Neuron (in vitro differentiated cells): Measurements from ENCODE around the gene DES.

Experiments
- H2AFZ ChIP-seq: one replicate; pipeline ENCODE4 v1.6.1; 2013; ENCODE audit warnings: low read depth, mild to moderate bottlenecking, inconsistent platforms, low read length, moderate library complexity
- H3K27me3 ChIP-seq: one replicate; pipeline ENCODE4 v1.6.1; 2013; ENCODE audit warnings: low read length; ENCODE audit not compliant: insufficient read depth
- H3K36me3 ChIP-seq: one replicate; pipeline ENCODE4 v1.6.1; 2013; ENCODE audit warnings: low read length; ENCODE audit not compliant: insufficient read depth
- H3K4me1 ChIP-seq: one replicate; pipeline ENCODE4 v1.6.1; 2013; ENCODE audit warnings: low read length; ENCODE audit not compliant: insufficient read depth
- H3K4me3 ChIP-seq: 2 replicates; pipeline ENCODE4 v1.5.1; 2013; ENCODE audit warnings: mild to moderate bottlenecking, low read length, moderate library complexity
- H3K9me3 ChIP-seq: one replicate; pipeline ENCODE4 v1.6.1; 2013; ENCODE audit warnings: low read length

The DES gene

DNA sequence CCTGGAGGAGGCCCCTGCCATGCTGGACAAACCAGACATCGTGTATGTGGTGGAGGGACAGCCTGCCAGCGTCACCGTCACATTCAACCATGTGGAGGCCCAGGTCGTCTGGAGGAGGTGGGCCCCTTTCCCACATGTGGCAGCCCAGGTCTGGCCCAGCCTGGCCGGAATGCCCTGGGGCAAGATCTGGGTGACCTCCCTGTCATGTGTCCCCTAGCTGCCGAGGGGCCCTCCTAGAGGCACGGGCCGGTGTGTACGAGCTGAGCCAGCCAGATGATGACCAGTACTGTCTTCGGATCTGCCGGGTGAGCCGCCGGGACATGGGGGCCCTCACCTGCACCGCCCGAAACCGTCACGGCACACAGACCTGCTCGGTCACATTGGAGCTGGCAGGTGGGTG is 55.3 kb downstream of the DES start:
- no peak overlapping the region for H2AFZ ChIP-seq
- H3K36me3 ChIP-seq: no peaks in the 10 kb centered on the region
- H3K9me3 ChIP-seq: no peaks in the 10 kb centered on the region

DNA sequence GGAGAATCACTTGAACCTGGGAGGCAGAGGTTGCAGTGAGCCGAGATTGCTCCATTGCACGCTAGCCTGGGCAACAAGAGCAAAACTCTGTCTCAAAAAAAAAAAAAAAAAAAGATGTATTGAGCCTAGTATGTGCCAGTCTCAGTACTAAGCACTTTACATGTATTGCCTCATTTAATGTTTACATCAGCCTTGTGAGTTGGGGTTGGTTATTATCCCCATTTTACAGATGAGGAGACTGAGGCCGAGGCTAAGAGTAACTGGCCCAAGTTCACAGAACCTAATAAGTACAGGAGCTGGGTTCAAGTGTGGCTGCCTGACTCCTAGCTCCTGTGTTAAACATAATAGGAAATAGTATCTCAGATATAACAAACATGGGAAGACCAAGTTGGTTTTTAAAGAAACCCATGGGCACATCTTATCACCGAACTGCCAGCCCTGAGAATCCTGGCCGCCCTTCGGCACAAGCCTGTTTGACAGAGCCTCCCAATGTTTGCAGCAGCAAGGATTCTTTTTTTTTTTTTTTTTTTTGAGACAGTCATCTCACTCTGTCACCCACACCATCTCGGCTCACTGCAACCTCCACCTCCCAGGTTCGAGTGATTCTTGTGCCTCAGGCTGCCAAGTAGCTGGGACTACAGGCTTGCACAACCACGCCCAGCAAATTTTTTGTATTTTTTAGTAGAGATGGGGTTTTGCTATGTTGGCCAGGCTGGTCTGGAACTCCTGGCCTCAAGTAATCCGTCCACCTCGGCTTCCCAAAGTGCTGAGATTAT is 56.3 kb downstream of the DES start:
- H3K36me3 ChIP-seq: no peaks in the 10 kb centered on the region
- no peaks in the 10 kb centered on the region for H3K27me3 ChIP-seq
- H2AFZ ChIP-seq: no peak overlapping the region
- H3K4me1 ChIP-seq: peaks cover 13% of the 10 kb centered on the region
- H3K4me3 ChIP-seq: no peak overlapping the region
- no peaks in the 10 kb centered on the region for H3K9me3 ChIP-seq

More for the DNA sequence above, 55.3 kb downstream of the DES start:
- Histone ChIP-seq H3K4me3 (no peak overlapping the region), H3K27me3 (no peaks in the 10 kb centered on the region), H3K4me1 (peaks cover 13% of the 10 kb centered on the region)

DNA sequence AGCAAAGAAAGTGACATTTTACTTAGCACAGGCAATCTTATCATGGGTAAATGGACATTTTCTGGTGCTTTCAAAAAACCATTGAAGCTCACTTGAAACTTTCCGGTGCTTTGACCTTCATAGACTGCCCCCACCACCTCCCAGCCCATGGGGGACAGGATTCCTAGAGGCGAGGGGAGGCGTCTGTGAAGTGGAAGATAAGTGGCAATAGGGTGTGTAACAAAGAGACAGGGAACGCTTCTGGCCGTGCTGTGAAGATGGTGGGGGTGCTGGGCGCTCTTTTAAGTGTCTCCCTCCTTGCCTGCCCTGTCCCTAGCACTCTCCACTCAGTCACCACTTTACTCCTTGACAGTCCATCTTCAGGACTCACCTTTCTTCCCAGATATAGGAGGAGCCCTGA is 57.1 kb downstream of the DES start:
- Histone ChIP-seq H3K9me3 (no peaks in the 10 kb centered on the region), H3K4me1 (peaks cover 13% of the 10 kb centered on the region), H3K4me3 (no peak overlapping the region), H3K27me3 (no peaks in the 10 kb centered on the region), H2AFZ (no peak overlapping the region), H3K36me3 (no peaks in the 10 kb centered on the region)

DNA sequence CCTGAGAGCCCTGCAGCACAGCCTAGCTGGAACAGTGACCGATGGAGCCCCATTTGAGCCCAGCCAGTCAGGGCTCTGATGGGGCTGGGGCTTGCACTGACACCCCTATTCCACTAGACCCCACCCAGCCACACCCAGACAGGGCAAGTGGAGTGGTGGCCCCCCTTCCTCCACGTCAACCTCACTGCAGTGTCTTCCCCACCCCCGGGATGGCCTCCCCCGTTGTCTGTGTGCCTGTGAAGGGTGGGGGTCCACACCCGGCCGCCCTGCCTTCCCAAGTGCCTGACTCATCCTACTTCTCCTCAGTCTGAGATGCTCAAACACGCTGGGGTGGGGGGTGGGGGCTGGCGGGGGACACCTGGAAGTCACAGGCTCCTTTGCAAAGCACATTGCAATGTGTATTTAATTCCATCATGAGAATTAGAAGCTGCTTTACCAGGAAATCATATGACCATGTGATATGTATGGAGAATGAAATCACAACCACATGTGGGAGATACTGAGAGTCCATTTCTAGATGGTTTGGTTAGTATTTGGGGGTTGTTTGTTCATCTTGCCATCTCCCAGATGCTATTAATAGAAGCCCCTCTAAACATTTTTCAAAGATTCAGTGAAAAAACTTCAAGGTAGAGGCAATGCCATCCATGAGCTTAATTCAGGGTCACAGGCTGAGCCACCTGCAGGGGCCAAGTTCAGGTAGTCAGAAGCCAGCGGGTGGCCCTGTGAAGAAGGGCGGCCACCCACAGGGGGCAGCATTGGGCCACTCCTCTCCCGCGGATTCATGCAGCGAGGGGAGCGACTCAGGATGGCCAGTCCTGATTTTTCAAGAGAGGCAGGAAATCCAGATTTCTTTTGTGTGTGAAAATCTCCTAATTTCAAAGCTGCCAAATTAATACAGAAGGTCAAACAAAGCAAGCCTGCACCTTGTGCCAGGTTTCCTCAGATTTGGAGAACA is 57.8 kb downstream of the DES start:
- Histone ChIP-seq H3K9me3 (no peaks in the 10 kb centered on the region), H3K27me3 (no peaks in the 10 kb centered on the region), H3K36me3 (no peaks in the 10 kb centered on the region), H2AFZ (peak overlapping the region; percentile 58), H3K4me3 (peak overlapping the region; percentile 43), H3K4me1 (peaks cover 13% of the 10 kb centered on the region)
